H1 (cell line): Measurements from ENCODE around the gene PHYHD1.
A peak's percentile ranks its signal among the peaks of the same experiment; 100 is the strongest.

Experiments
- CREB1 ChIP-seq: IDR thresholded peaks from 2 replicates; pipeline ENCODE4 v1.6.1; 2012; ENCODE audit warnings: inconsistent platforms
- POLR2A ChIP-seq, 2 experiments: IDR thresholded peaks; 1 replicate in 1 of 2; 2 replicates in 1 of 2; pipeline ENCODE4 v1.6.1; 2011; ENCODE audit warnings: low read depth in 2 of 2, low read length in 2 of 2, mild to moderate bottlenecking in 2 of 2; ENCODE audit errors: control extremely low read depth in 1 of 2
- RAD21 ChIP-seq, 2 experiments: IDR thresholded peaks in 1 of 2; conservative IDR thresholded peaks in 1 of 2; 2 replicates each; pipeline ENCODE4 v1.6.1; 2011; ENCODE audit warnings: low read depth in 2 of 2, low read length in 2 of 2, improper control_type of control experiment in 1 of 2, inconsistent platforms in 1 of 2, mild to moderate bottlenecking in 1 of 2, moderate library complexity in 1 of 2
- RBBP5 ChIP-seq: IDR thresholded peaks from 2 replicates; pipeline ENCODE4 v1.7.1; 2012; ENCODE audit warnings: low read depth, mild to moderate bottlenecking, inconsistent platforms, low read length, moderate library complexity, borderline replicate concordance
- SIN3A ChIP-seq, 2 experiments: IDR thresholded peaks in 1 of 2; conservative IDR thresholded peaks in 1 of 2; 2 replicates each; pipeline ENCODE4 v1.6.1; 2011 to 2012; ENCODE audit warnings: low read length in 2 of 2, improper control_type of control experiment in 1 of 2, low read depth in 1 of 2, mild to moderate bottlenecking in 1 of 2
- TF ChIP-seq, protein P1 (sequence below): fragments of 300-600 bp; sonication (generic); IDR thresholded peaks from 2 replicates; pipeline ENCODE4 v1.7.1; 2012; ENCODE audit warnings: low read length, moderate library complexity, mild to moderate bottlenecking, inconsistent platforms; ENCODE audit not compliant: insufficient replicate concordance
- TF ChIP-seq, protein P2 (sequence below): IDR thresholded peaks from 2 replicates; pipeline ENCODE4 v1.6.1; 2011; ENCODE audit warnings: low read depth, mild to moderate bottlenecking, low read length; ENCODE audit not compliant: insufficient read depth
- TF ChIP-seq, protein P3 (sequence below), 3 experiments: IDR thresholded peaks; 1 replicate in 2 of 3; 2 replicates in 1 of 3; pipeline versions ENCODE4 v1.5.1 to v1.6.1; 2011; ENCODE audit warnings: low read length in 3 of 3, mild to moderate bottlenecking in 3 of 3, inconsistent platforms in 2 of 3, low read depth in 1 of 3, moderate library complexity in 1 of 3; ENCODE audit not compliant: insufficient read depth in 1 of 3; ENCODE audit errors: control extremely low read depth in 1 of 3

DNA sequence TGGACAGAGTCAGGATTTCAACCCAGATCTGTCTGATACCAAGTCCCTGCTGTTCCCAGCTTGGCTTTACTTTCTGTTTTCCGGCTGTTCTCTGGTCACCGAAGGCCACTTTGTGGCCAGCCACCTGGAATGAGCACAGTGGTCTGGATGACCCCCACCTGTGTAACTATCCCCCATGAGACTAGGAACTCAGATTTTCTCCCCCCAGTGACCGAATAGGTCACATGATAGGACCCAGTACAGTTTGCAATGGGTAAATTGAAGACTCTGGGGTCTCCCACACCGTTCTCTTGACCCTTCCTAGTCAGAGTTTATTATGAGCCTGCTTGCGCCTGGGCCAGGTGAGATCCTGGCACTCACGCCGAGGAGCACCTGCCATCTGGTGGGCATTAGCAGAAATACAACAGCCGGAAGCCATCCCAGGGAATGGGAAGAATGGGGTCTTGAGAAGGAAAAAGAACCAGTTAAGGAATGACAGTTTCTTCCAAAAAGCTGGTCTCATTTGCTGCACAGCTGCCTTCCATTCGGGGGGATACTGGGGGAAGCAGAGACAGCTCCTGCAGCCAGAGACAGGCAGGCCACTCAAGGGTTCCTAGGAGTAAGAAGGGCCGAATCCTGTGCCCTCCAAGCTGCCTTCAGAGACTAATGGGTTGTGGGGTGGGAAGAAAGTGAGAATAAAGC, 7.1 kb downstream of the PHYHD1 start:
- TF ChIP-seq RBBP5 = no peak
- TF ChIP-seq, protein P1, sequence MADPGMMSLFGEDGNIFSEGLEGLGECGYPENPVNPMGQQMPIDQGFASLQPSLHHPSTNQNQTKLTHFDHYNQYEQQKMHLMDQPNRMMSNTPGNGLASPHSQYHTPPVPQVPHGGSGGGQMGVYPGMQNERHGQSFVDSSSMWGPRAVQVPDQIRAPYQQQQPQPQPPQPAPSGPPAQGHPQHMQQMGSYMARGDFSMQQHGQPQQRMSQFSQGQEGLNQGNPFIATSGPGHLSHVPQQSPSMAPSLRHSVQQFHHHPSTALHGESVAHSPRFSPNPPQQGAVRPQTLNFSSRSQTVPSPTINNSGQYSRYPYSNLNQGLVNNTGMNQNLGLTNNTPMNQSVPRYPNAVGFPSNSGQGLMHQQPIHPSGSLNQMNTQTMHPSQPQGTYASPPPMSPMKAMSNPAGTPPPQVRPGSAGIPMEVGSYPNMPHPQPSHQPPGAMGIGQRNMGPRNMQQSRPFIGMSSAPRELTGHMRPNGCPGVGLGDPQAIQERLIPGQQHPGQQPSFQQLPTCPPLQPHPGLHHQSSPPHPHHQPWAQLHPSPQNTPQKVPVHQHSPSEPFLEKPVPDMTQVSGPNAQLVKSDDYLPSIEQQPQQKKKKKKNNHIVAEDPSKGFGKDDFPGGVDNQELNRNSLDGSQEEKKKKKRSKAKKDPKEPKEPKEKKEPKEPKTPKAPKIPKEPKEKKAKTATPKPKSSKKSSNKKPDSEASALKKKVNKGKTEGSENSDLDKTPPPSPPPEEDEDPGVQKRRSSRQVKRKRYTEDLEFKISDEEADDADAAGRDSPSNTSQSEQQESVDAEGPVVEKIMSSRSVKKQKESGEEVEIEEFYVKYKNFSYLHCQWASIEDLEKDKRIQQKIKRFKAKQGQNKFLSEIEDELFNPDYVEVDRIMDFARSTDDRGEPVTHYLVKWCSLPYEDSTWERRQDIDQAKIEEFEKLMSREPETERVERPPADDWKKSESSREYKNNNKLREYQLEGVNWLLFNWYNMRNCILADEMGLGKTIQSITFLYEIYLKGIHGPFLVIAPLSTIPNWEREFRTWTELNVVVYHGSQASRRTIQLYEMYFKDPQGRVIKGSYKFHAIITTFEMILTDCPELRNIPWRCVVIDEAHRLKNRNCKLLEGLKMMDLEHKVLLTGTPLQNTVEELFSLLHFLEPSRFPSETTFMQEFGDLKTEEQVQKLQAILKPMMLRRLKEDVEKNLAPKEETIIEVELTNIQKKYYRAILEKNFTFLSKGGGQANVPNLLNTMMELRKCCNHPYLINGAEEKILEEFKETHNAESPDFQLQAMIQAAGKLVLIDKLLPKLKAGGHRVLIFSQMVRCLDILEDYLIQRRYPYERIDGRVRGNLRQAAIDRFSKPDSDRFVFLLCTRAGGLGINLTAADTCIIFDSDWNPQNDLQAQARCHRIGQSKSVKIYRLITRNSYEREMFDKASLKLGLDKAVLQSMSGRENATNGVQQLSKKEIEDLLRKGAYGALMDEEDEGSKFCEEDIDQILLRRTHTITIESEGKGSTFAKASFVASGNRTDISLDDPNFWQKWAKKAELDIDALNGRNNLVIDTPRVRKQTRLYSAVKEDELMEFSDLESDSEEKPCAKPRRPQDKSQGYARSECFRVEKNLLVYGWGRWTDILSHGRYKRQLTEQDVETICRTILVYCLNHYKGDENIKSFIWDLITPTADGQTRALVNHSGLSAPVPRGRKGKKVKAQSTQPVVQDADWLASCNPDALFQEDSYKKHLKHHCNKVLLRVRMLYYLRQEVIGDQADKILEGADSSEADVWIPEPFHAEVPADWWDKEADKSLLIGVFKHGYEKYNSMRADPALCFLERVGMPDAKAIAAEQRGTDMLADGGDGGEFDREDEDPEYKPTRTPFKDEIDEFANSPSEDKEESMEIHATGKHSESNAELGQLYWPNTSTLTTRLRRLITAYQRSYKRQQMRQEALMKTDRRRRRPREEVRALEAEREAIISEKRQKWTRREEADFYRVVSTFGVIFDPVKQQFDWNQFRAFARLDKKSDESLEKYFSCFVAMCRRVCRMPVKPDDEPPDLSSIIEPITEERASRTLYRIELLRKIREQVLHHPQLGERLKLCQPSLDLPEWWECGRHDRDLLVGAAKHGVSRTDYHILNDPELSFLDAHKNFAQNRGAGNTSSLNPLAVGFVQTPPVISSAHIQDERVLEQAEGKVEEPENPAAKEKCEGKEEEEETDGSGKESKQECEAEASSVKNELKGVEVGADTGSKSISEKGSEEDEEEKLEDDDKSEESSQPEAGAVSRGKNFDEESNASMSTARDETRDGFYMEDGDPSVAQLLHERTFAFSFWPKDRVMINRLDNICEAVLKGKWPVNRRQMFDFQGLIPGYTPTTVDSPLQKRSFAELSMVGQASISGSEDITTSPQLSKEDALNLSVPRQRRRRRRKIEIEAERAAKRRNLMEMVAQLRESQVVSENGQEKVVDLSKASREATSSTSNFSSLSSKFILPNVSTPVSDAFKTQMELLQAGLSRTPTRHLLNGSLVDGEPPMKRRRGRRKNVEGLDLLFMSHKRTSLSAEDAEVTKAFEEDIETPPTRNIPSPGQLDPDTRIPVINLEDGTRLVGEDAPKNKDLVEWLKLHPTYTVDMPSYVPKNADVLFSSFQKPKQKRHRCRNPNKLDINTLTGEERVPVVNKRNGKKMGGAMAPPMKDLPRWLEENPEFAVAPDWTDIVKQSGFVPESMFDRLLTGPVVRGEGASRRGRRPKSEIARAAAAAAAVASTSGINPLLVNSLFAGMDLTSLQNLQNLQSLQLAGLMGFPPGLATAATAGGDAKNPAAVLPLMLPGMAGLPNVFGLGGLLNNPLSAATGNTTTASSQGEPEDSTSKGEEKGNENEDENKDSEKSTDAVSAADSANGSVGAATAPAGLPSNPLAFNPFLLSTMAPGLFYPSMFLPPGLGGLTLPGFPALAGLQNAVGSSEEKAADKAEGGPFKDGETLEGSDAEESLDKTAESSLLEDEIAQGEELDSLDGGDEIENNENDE = no peak
- TF ChIP-seq, protein P2, sequence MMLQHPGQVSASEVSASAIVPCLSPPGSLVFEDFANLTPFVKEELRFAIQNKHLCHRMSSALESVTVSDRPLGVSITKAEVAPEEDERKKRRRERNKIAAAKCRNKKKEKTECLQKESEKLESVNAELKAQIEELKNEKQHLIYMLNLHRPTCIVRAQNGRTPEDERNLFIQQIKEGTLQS = no peak
- no peak; a peak in 1 of 4 replicates for TF ChIP-seq SIN3A (conservative IDR thresholded peaks at IDR 0.05 in 1 of 2, IDR thresholded peaks at IDR 0.05 in 1 of 2; ENCODE audit: low read depth in 1 of 2, low read length in 2 of 2)
- no peak for TF ChIP-seq POLR2A (IDR thresholded peaks at IDR 0.05; ENCODE audit: control extremely low read depth in 1 of 2, low read depth in 2 of 2, low read length in 2 of 2)
- TF ChIP-seq, protein P3, sequence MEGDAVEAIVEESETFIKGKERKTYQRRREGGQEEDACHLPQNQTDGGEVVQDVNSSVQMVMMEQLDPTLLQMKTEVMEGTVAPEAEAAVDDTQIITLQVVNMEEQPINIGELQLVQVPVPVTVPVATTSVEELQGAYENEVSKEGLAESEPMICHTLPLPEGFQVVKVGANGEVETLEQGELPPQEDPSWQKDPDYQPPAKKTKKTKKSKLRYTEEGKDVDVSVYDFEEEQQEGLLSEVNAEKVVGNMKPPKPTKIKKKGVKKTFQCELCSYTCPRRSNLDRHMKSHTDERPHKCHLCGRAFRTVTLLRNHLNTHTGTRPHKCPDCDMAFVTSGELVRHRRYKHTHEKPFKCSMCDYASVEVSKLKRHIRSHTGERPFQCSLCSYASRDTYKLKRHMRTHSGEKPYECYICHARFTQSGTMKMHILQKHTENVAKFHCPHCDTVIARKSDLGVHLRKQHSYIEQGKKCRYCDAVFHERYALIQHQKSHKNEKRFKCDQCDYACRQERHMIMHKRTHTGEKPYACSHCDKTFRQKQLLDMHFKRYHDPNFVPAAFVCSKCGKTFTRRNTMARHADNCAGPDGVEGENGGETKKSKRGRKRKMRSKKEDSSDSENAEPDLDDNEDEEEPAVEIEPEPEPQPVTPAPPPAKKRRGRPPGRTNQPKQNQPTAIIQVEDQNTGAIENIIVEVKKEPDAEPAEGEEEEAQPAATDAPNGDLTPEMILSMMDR (IDR thresholded peaks at IDR 0.05; ENCODE audit: control extremely low read depth in 1 of 3, insufficient read depth in 1 of 3, low read depth in 1 of 3, low read length in 3 of 3) = peak; percentile 87 to 95 (median 90)
- no peak for TF ChIP-seq CREB1
- TF ChIP-seq RAD21 (IDR thresholded peaks at IDR 0.05 in 1 of 2, conservative IDR thresholded peaks at IDR 0.05 in 1 of 2; ENCODE audit: low read depth in 2 of 2, low read length in 2 of 2) = peak; percentile 94 to 95
